H1 (cell line): ENCODE results near the gene DYNC1I1. TPM values are rescaled to one million over a fixed set of nuclear protein-coding genes. Genes with fewer than 3 reads are reported as not detected.

Source experiments
- CTCF ChIA-PET: fragments of 300-600 bp; sonication (Branson Sonifier 250); formaldehyde crosslinking; loops from one replicate; lab custom pipeline; 2021; ENCODE audit not compliant: partially characterized antibody; lab: Charles Lee
- POLR2A ChIA-PET: fragments of 300-600 bp; sonication (Branson Sonifier 250); formaldehyde crosslinking; loops from one replicate; lab custom pipeline; 2021; ENCODE audit warnings: inconsistent platforms; ENCODE audit not compliant: partially characterized antibody; lab: Charles Lee
- DNase-seq, 2 experiments: peaks; one replicate each; pipeline versions ENCODE4 v3.0.0 to v3.0.0-alpha.2; 2010 to 2022; ENCODE audit warnings: low spot score in 2 of 2, low read depth in 1 of 2, mixed read lengths in 1 of 2
- FAIRE-seq: peaks from 2 replicates; lab custom pipeline; 2011; peaks lifted over from hg19 to GRCh38; lab: Jason Lieb, UNC
- H2AFZ ChIP-seq: 2 replicates; pipeline ENCODE4 v1.8.1; 2012; ENCODE audit warnings: low read length, inconsistent platforms
- H2AK5ac ChIP-seq: 2 replicates; pipeline ENCODE4 v1.6.1; 2013; ENCODE audit warnings: low read depth, low read length
- H2BK120ac ChIP-seq: replicated peaks from 2 replicates; pipeline ENCODE3; 2013; ENCODE audit warnings: low read depth, low read length, inconsistent platforms
- H2BK12ac ChIP-seq: 2 replicates; pipeline ENCODE4 v1.6.1; 2013; ENCODE audit warnings: low read depth, low read length
- H2BK15ac ChIP-seq: 2 replicates; pipeline ENCODE4 v1.6.1; 2013; ENCODE audit warnings: low read length
- H2BK20ac ChIP-seq: 2 replicates; pipeline ENCODE4 v1.6.1; 2013; ENCODE audit warnings: low read length
- H2BK5ac ChIP-seq: 2 replicates; pipeline ENCODE4 v1.6.1; 2013; ENCODE audit warnings: low read depth, low read length
- H3K14ac ChIP-seq: 2 replicates; pipeline ENCODE4 v1.6.1; 2013; ENCODE audit warnings: inconsistent platforms; ENCODE audit not compliant: insufficient read length
- H3K18ac ChIP-seq: 2 replicates; pipeline ENCODE4 v1.6.1; 2013; ENCODE audit warnings: low read length; ENCODE audit errors: extremely low read depth
- H3K23ac ChIP-seq: 2 replicates; pipeline ENCODE4 v1.6.1; 2013; ENCODE audit warnings: inconsistent platforms; ENCODE audit not compliant: insufficient read length
- H3K23me2 ChIP-seq: 2 replicates; pipeline ENCODE4 v1.6.1; 2013; ENCODE audit warnings: low read depth, low read length
- H3K27ac ChIP-seq: 2 replicates; pipeline ENCODE4 v1.6.1; 2011; ENCODE audit warnings: low read depth, low read length, inconsistent platforms
- H3K27me3 ChIP-seq, 4 experiments: replicated peaks in 1 of 4; 1 replicate in 1 of 4; 2 replicates in 3 of 4; pipeline versions ENCODE4 v1.6.1 to v1.8.1; 2011 to 2013; ENCODE audit warnings: low read length in 3 of 4, mild to moderate bottlenecking in 3 of 4, inconsistent platforms in 2 of 4, mixed read lengths in 2 of 4, moderate library complexity in 1 of 4; ENCODE audit not compliant: control insufficient read depth in 3 of 4, insufficient read depth in 3 of 4; ENCODE audit errors: extremely low read depth in 1 of 4
- H3K36me3 ChIP-seq, 4 experiments: 2 replicates each; pipeline versions ENCODE4 v1.6.1 to v1.8.1; 2011 to 2013; ENCODE audit warnings: mild to moderate bottlenecking in 4 of 4, low read length in 3 of 4, moderate library complexity in 2 of 4, control low read depth in 1 of 4, inconsistent platforms in 1 of 4; ENCODE audit not compliant: insufficient read depth in 4 of 4, control insufficient read depth in 2 of 4
- H3K4ac ChIP-seq: replicated peaks from 2 replicates; pipeline ENCODE3; 2013; ENCODE audit warnings: low read length, low read depth, mixed read lengths, inconsistent platforms; ENCODE audit not compliant: insufficient read length
- H3K4me1 ChIP-seq, 4 experiments: replicated peaks in 1 of 4; 1 replicate in 1 of 4; 2 replicates in 3 of 4; pipeline versions ENCODE4 v1.6.1 to v1.8.1; 2011 to 2013; ENCODE audit warnings: low read length in 3 of 4, inconsistent platforms in 2 of 4, mixed read lengths in 1 of 4; ENCODE audit not compliant: insufficient read depth in 4 of 4, control insufficient read depth in 3 of 4
- H3K4me2 ChIP-seq, 2 experiments: 2 replicates each; pipeline versions ENCODE4 v1.6.1 to v1.8.1; 2011 to 2013; ENCODE audit warnings: low read depth in 2 of 2, low read length in 2 of 2, control low read depth in 1 of 2, inconsistent platforms in 1 of 2, mild to moderate bottlenecking in 1 of 2; ENCODE audit not compliant: insufficient read depth in 1 of 2
- H3K4me3 ChIP-seq, 4 experiments: fragments of 200-600, 300-600 bp in 1 of 4; sonication (generic), shearing (Covaris generic), sonication (Bioruptor Twin) in 1 of 4; 2 replicates each; pipeline versions ENCODE4 v1.5.1 to v1.8.1; 2011 to 2016; ENCODE audit warnings: low read length in 4 of 4, low read depth in 3 of 4, control low read depth in 2 of 4, inconsistent platforms in 2 of 4, mild to moderate bottlenecking in 2 of 4, mixed read lengths in 1 of 4, moderate library complexity in 1 of 4; ENCODE audit not compliant: insufficient read depth in 2 of 4; ENCODE audit errors: extremely low read depth in 1 of 4
- H3K56ac ChIP-seq: replicated peaks from 2 replicates; pipeline ENCODE3; 2013; ENCODE audit warnings: low read depth, mild to moderate bottlenecking, mixed read lengths, low read length, inconsistent platforms; ENCODE audit not compliant: insufficient read length
- H3K79me1 ChIP-seq: 2 replicates; pipeline ENCODE4 v1.6.1; 2013; ENCODE audit warnings: low read depth, low read length, control low read depth
- H3K79me2 ChIP-seq, 2 experiments: 2 replicates each; pipeline versions ENCODE4 v1.6.1 to v1.8.1; 2012 to 2013; ENCODE audit warnings: low read length in 2 of 2, mild to moderate bottlenecking in 2 of 2, inconsistent platforms in 1 of 2; ENCODE audit not compliant: insufficient read depth in 2 of 2, control insufficient read depth in 1 of 2
- H3K9ac ChIP-seq, 4 experiments: replicated peaks in 1 of 4; 1 replicate in 1 of 4; 2 replicates in 3 of 4; pipeline versions ENCODE4 v1.6.1 to v1.8.1; 2011 to 2013; ENCODE audit warnings: low read depth in 3 of 4, low read length in 3 of 4, control low read depth in 2 of 4, mild to moderate bottlenecking in 2 of 4, moderate library complexity in 2 of 4, inconsistent platforms in 1 of 4; ENCODE audit errors: extremely low read depth in 1 of 4
- H3K9me3 ChIP-seq, 2 experiments: 2 replicates each; pipeline versions ENCODE4 v1.6.1 to v1.8.1; 2012 to 2013; ENCODE audit warnings: mild to moderate bottlenecking in 2 of 2, moderate library complexity in 2 of 2, control low read depth in 1 of 2, inconsistent platforms in 1 of 2, low read depth in 1 of 2, low read length in 1 of 2, mixed read lengths in 1 of 2; ENCODE audit not compliant: insufficient read depth in 2 of 2
- H4K20me1 ChIP-seq, 2 experiments: replicated peaks in 1 of 2; 2 replicates each; pipeline versions ENCODE3 to v1.8.1; 2011 to 2013; ENCODE audit warnings: inconsistent platforms in 2 of 2, low read length in 2 of 2, mild to moderate bottlenecking in 1 of 2; ENCODE audit not compliant: insufficient read depth in 2 of 2, control insufficient read depth in 1 of 2
- H4K5ac ChIP-seq: 2 replicates; pipeline ENCODE4 v1.6.1; 2013; ENCODE audit warnings: low read length, low read depth, mixed read lengths, inconsistent platforms; ENCODE audit not compliant: insufficient read length
- H4K8ac ChIP-seq: 2 replicates; pipeline ENCODE4 v1.8.0; 2013; ENCODE audit warnings: mild to moderate bottlenecking, moderate library complexity, low read length, inconsistent platforms; ENCODE audit not compliant: insufficient read depth; ENCODE audit errors: extremely low read depth
- H4K91ac ChIP-seq: replicated peaks from 2 replicates; pipeline ENCODE3; 2013; ENCODE audit warnings: low read length, mixed read lengths, inconsistent platforms; ENCODE audit not compliant: insufficient read length
- BACH1 ChIP-seq: IDR thresholded peaks from 2 replicates; pipeline ENCODE4 v1.6.1; 2012; ENCODE audit warnings: low read length, improper control_type of control experiment
- BRCA1 ChIP-seq: IDR thresholded peaks from 2 replicates; pipeline ENCODE4 v1.6.1; 2012; ENCODE audit warnings: low read depth, low read length, improper control_type of control experiment
- CBX8 ChIP-seq: fragments of 300-800, 300-1000 bp; sonication (generic); IDR thresholded peaks from 2 replicates; pipeline ENCODE4 v1.7.1; 2016; ENCODE audit warnings: low read depth, low read length, borderline replicate concordance
- CTBP2 ChIP-seq: IDR thresholded peaks from 2 replicates; pipeline ENCODE4 v1.7.0; 2011; ENCODE audit warnings: borderline replicate concordance, mild to moderate bottlenecking, moderate library complexity, mixed read lengths, low read length; ENCODE audit not compliant: insufficient read depth, insufficient read length
- JUND ChIP-seq: IDR thresholded peaks from 2 replicates; pipeline ENCODE4 v1.6.1; 2011; ENCODE audit warnings: mild to moderate bottlenecking, improper control_type of control experiment, low read length
- KDM5A ChIP-seq: fragments of 200-600 bp; IDR thresholded peaks from 2 replicates; pipeline ENCODE4 v1.7.1; 2012; ENCODE audit warnings: mild to moderate bottlenecking, low read length, inconsistent platforms, mixed read lengths
- MAFK ChIP-seq: IDR thresholded peaks from 2 replicates; pipeline ENCODE4 v1.6.1; 2012; ENCODE audit warnings: low read depth, mild to moderate bottlenecking, improper control_type of control experiment, low read length
- POLR2A ChIP-seq, 2 experiments: IDR thresholded peaks; 1 replicate in 1 of 2; 2 replicates in 1 of 2; pipeline ENCODE4 v1.6.1; 2011; ENCODE audit warnings: low read depth in 2 of 2, low read length in 2 of 2, mild to moderate bottlenecking in 2 of 2; ENCODE audit errors: control extremely low read depth in 1 of 2
- RAD21 ChIP-seq, 2 experiments: IDR thresholded peaks in 1 of 2; conservative IDR thresholded peaks in 1 of 2; 2 replicates each; pipeline ENCODE4 v1.6.1; 2011; ENCODE audit warnings: low read depth in 2 of 2, low read length in 2 of 2, improper control_type of control experiment in 1 of 2, inconsistent platforms in 1 of 2, mild to moderate bottlenecking in 1 of 2, moderate library complexity in 1 of 2
- RFX5 ChIP-seq: IDR thresholded peaks from 2 replicates; pipeline ENCODE4 v1.6.1; 2011; ENCODE audit warnings: low read depth, low read length, improper control_type of control experiment, borderline replicate concordance
- SRF ChIP-seq: IDR thresholded peaks from 2 replicates; pipeline ENCODE4 v1.6.1; 2011; ENCODE audit warnings: mild to moderate bottlenecking, low read depth, low read length, moderate library complexity
- TCF12 ChIP-seq: IDR thresholded peaks from 2 replicates; pipeline ENCODE4 v1.6.1; 2011; ENCODE audit warnings: low read depth, mild to moderate bottlenecking, low read length
- USF2 ChIP-seq: IDR thresholded peaks from 2 replicates; pipeline ENCODE4 v1.6.1; 2011; ENCODE audit warnings: low read length, improper control_type of control experiment
- ZNF274 ChIP-seq: IDR thresholded peaks from 2 replicates; pipeline ENCODE4 v1.7.0; 2012; ENCODE audit warnings: low read length, borderline replicate concordance; ENCODE audit errors: extremely low read depth
- WGBS, 2 experiments: shearing (Covaris generic) in 1 of 2; methylation state at CpG; one replicate each; pipeline versions ENCODE4 v1.1.6 to v1.1.7; 2013 to 2015; ENCODE audit warnings: low lambda C conversion rate in 2 of 2, mixed read lengths in 2 of 2, inconsistent platforms in 1 of 2, low coverage in 1 of 2, missing lambda C conversion rate in 1 of 2; ENCODE audit not compliant: insufficient replicate concordance in 2 of 2, insufficient coverage in 1 of 2, insufficient read length in 1 of 2; ENCODE audit errors: extremely low coverage in 1 of 2, missing lambda C conversion rate in 1 of 2; 5-methylcytosine and 5-hydroxymethylcytosine counted together
- polyA plus RNA-seq, 7 experiments: library from polyadenylated mRNA; depleted of rRNA in 3 of 7; stranded (reverse) in 5 of 7; unstranded in 2 of 7; fragments of >200 nt in 5 of 7; fragments of 200-250 nt in 2 of 7; gene quantifications; 1 replicate in 5 of 7; 2 replicates in 1 of 7; 4 replicates in 1 of 7; pipeline versions ENCODE4 v1.2.1 to v1.2.3, GENCODE V29; 2011 to 2013; ENCODE audit warnings: missing spikeins in 2 of 7, mixed read lengths in 2 of 7
- total RNA-seq: library from RNA; stranded (reverse); fragmentation: NEBNext Ultra II Directional; extraction: Animal tissue kit (Norgen Biotek cat#: 25700); gene quantifications from 2 replicates; pipeline ENCODE4 v1.2.1, GENCODE V29; 2021

DYNC1I1 gene
- total and polyA plus RNA-seq, 2 of the 8 experiments (the other 6 are each of a cell fraction or from before 2014, with no cell fraction given): 0.45 to 0.58 TPM

- Histone ChIP-seq H3K9ac (no peak overlapping the region), H4K20me1 (no peaks in the 10 kb centered on the region), H3K36me3 (no peaks in the 10 kb centered on the region), H3K79me1 (no peaks in the 10 kb centered on the region), H3K4ac (no peak overlapping the region), H3K4me1 (0 out of 7 replicates have a peak, but pooled peaks cover 0 to 2% (median 0%) of the 10 kb centered on the region in 4 experiments), H4K8ac (no peak overlapping the region), H3K14ac (no peak overlapping the region), H2BK120ac (no peak overlapping the region), H2BK15ac (no peak overlapping the region), H2BK12ac (no peak overlapping the region), H3K79me2 (no peaks in the 10 kb centered on the region), H3K27ac (no peak overlapping the region), H3K4me3 (no peak overlapping the region), H3K23ac (no peak overlapping the region), H2AK5ac (no peak overlapping the region), H4K5ac (no peak overlapping the region), H2BK20ac (no peak overlapping the region), H4K91ac (no peak overlapping the region), H3K4me2 (no peak overlapping the region), H3K27me3 (no peaks in the 10 kb centered on the region), H3K18ac (no peak overlapping the region), H2AFZ (no peak overlapping the region), H3K23me2 (no peaks in the 10 kb centered on the region), H2BK5ac (no peak overlapping the region), H3K9me3 (no peaks in the 10 kb centered on the region), H3K56ac (no peak overlapping the region)
- DNase-seq (no peak), FAIRE-seq (no peak)
- 81% methylated on average over 7 of the region's 7 CpGs; no CpG with 5 or more reads in 1 of the 2 experiments for WGBS, 2 experiments
- ChIA-PET POLR2A (no interaction called here), CTCF (no interaction called here)
- TF ChIP-seq BRCA1 (no peak), KDM5A (no peak), CBX8 (no peak), USF2 (no peak), POLR2A (IDR thresholded peaks at IDR 0.05; ENCODE audit: control extremely low read depth in 1 of 2, low read depth in 2 of 2, low read length in 2 of 2) (no peak), MAFK (no peak), BACH1 (no peak), RFX5 (no peak), SRF (no peak), CTBP2 (no peak), JUND (no peak), TCF12 (no peak), RAD21 (IDR thresholded peaks at IDR 0.05 in 1 of 2, conservative IDR thresholded peaks at IDR 0.05 in 1 of 2; ENCODE audit: low read depth in 2 of 2, low read length in 2 of 2) (no peak), ZNF274 (no peak)
These were observed 200.2 kb downstream of the DYNC1I1 start for GRCh38 chr7:95972523-95972922.
